ENCODE measurements around the gene CHRNB1. TPM values are rescaled to one million over a fixed set of nuclear protein-coding genes. Genes with fewer than 3 reads are reported as not detected.

The CHRNB1 gene
- polyA plus RNA-seq, 2 donors, result 7.0 to 7.4 TPM

- no peaks in the 10 kb centered on the region for H3K36me3 ChIP-seq (ENCODE audit: control insufficient read depth in 2 of 2, insufficient read depth in 2 of 2, low read length in 1 of 2)
- H3K27me3 ChIP-seq (ENCODE audit: control insufficient read depth in 1 of 2, insufficient read depth in 2 of 2, low read length in 2 of 2), result no peaks in the 10 kb centered on the region
- H3K27ac ChIP-seq (ENCODE audit: low read depth in 2 of 2, low read length in 1 of 2), result peak overlapping the region; percentile 93 to 94
- 5% methylated on average over 92 of the region's 92 CpGs for WGBS, 2 donors
- peaks cover 0 to 23% of the 10 kb centered on the region in 2 donors for H3K4me1 ChIP-seq (ENCODE audit: control insufficient read depth in 2 of 2, insufficient read depth in 2 of 2, low read length in 1 of 2)
- no peaks in the 10 kb centered on the region for H3K9me3 ChIP-seq (ENCODE audit: control insufficient read depth in 2 of 2, insufficient read depth in 1 of 2, low read depth in 1 of 2, low read length in 1 of 2)
- peak overlapping the region; percentile 63 to 69 for H3K4me3 ChIP-seq (ENCODE audit: low read depth in 1 of 2, low read length in 2 of 2)
Measured at GRCh38 chr17:7436556-7437368, 8.1 kb upstream of the CHRNB1 start.

DNA sequence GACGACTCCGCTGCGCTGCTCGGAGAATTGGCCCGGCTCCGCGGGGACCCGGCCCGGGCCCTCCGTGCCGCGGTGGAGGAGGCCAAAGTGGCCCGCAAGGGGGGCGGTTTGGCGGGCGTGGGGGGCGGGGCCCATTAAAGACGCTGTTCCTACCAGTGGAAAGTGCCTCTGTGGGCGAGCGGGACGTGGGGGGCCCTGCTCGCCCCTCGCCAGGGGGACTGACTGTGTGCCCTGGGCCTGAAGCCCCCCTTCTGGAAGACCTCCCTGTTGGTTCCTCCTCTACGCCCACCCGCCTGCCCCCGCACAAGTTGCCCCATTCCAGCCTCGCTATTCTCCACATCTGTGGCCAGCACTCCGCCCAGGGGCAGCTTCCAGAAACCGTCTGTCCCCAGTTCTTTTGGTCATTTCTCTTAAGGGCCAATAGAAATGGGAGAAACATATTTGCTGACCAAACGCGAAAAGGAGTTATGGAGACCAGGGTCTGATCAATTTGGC is 7.4 kb upstream of the CHRNB1 start:
- Histone ChIP-seq H3K36me3 (ENCODE audit: control insufficient read depth in 2 of 2, insufficient read depth in 2 of 2, low read length in 1 of 2) (no peaks in the 10 kb centered on the region), H3K4me3 (ENCODE audit: low read depth in 1 of 2, low read length in 2 of 2) (peak overlapping the region; percentile 55 to 63), H3K27ac (ENCODE audit: low read depth in 2 of 2, low read length in 1 of 2) (peak overlapping the region; percentile 72 to 93), H3K4me1 (ENCODE audit: control insufficient read depth in 2 of 2, insufficient read depth in 2 of 2, low read length in 1 of 2) (peaks cover 0 to 23% of the 10 kb centered on the region in 2 donors), H3K27me3 (ENCODE audit: control insufficient read depth in 1 of 2, insufficient read depth in 2 of 2, low read length in 2 of 2) (no peaks in the 10 kb centered on the region), H3K9me3 (ENCODE audit: control insufficient read depth in 2 of 2, insufficient read depth in 1 of 2, low read depth in 1 of 2, low read length in 1 of 2) (no peaks in the 10 kb centered on the region)
- 27 to 29% methylated on average over 28 to 31 of the region's 31 CpGs for WGBS, 2 donors

DNA sequence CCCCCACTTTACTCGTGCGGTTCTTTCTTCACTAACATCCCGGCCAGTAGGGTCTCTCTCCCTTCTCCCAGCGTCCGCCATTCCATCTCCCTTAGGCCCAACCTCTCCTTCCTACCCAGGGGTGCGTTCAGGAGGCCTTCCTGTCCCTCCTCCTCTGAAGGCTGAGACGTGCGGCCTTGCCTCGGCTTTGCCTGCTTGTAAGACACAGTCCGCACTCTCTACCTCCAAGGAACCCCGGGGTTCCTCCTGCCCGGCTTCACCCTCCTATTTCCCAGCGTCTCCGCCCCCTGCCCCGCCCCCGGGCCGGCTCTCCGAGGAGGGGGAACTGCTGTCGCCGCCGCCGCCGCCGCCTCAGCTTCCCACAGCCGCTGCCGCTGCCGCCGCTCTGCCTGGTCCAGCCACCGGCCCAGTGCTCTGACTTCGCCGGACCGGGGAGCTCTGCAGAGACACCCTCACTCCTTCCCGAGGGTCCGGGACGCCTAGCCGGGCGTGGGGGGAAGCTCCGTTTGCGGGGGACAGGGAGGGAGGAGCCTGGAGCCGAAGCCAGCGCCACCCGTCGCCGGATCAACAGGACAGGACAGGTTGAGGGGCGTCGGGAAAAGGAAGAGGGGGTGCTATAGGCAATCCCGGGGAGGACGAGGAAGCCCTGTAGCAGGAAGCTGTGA is 6.8 kb upstream of the CHRNB1 start:
- Histone ChIP-seq H3K9me3 (ENCODE audit: control insufficient read depth in 2 of 2, insufficient read depth in 1 of 2, low read depth in 1 of 2, low read length in 1 of 2) (no peaks in the 10 kb centered on the region), H3K27me3 (ENCODE audit: control insufficient read depth in 1 of 2, insufficient read depth in 2 of 2, low read length in 2 of 2) (no peaks in the 10 kb centered on the region), H3K4me1 (ENCODE audit: control insufficient read depth in 2 of 2, insufficient read depth in 2 of 2, low read length in 1 of 2) (peaks cover 0 to 23% of the 10 kb centered on the region in 2 donors), H3K27ac (ENCODE audit: low read depth in 2 of 2, low read length in 1 of 2) (peak overlapping the region; percentile 62 to 65), H3K36me3 (ENCODE audit: control insufficient read depth in 2 of 2, insufficient read depth in 2 of 2, low read length in 1 of 2) (no peaks in the 10 kb centered on the region), H3K4me3 (ENCODE audit: low read depth in 1 of 2, low read length in 2 of 2) (peak overlapping the region; percentile 55 to 60)
- 12 to 19% methylated on average over 46 to 48 of the region's 48 CpGs for WGBS, 2 donors

- Histone ChIP-seq H3K27me3 (ENCODE audit: control insufficient read depth in 1 of 2, insufficient read depth in 2 of 2, low read length in 2 of 2) (no peaks in the 10 kb centered on the region), H3K4me1 (ENCODE audit: control insufficient read depth in 2 of 2, insufficient read depth in 2 of 2, low read length in 1 of 2) (peaks cover 0 to 23% of the 10 kb centered on the region in 2 donors)
Measured at GRCh38 chr17:7438656-7439460, 6.0 kb upstream of the CHRNB1 start.

DNA sequence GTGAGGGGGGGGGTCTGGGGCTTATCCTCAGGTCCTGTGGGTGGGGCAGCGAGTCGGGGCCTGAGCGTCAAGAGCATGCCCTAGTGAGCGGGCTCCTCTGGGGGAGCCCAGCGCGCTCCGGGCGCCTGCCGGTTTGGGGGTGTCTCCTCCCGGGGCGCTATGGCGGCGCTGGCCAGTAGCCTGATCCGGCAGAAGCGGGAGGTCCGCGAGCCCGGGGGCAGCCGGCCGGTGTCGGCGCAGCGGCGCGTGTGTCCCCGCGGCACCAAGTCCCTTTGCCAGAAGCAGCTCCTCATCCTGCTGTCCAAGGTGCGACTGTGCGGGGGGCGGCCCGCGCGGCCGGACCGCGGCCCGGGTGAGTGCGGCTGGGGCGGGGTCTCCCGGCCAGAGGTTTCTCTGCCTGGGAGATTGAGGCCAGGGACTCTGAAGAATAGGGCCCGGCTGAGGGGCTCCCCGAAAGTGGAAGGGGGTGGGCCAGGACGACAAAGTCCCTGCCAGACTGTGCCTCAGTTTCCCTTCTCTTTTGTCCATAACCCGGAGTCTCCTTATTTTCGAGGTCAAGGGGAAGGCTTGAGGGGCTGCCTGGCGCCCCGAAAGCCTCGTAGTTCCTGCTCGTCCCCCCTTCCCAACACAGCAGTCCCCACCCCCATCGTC is 5.3 kb upstream of the CHRNB1 start, which contains the start of gene FGF11:
TSS of gene FGF11 (plus strand) at position 51 of the 651 bp plus-strand sequence. CDS start at position 160, 109 bp downstream.
- 3% methylated on average over 22 to 50 of the region's 50 CpGs for WGBS, 2 donors
- H3K27me3 ChIP-seq (ENCODE audit: control insufficient read depth in 1 of 2, insufficient read depth in 2 of 2, low read length in 2 of 2), result no peaks in the 10 kb centered on the region
- peaks cover 0 to 28% of the 10 kb centered on the region in 2 donors for H3K4me1 ChIP-seq (ENCODE audit: control insufficient read depth in 2 of 2, insufficient read depth in 2 of 2, low read length in 1 of 2)

More at GRCh38 chr17:7438656-7439460, 6.0 kb upstream of the CHRNB1 start:
- WGBS, 2 donors, result 45 to 49% methylated on average over 11 of the region's 11 CpGs
- Histone ChIP-seq H3K27ac (ENCODE audit: low read depth in 2 of 2, low read length in 1 of 2) (peak overlapping the region; percentile 62 to 65), H3K9me3 (ENCODE audit: control insufficient read depth in 2 of 2, insufficient read depth in 1 of 2, low read depth in 1 of 2, low read length in 1 of 2) (no peaks in the 10 kb centered on the region), H3K36me3 (ENCODE audit: control insufficient read depth in 2 of 2, insufficient read depth in 2 of 2, low read length in 1 of 2) (no peaks in the 10 kb centered on the region), H3K4me3 (ENCODE audit: low read depth in 1 of 2, low read length in 2 of 2) (peak overlapping the region; percentile 55 to 60)

GRCh38 chr17:7440113-7440833 is 4.6 kb upstream of the CHRNB1 start:
- peak overlapping the region; percentile 34 to 45 for H3K4me3 ChIP-seq (ENCODE audit: low read depth in 1 of 2, low read length in 2 of 2)
- H3K36me3 ChIP-seq (ENCODE audit: control insufficient read depth in 2 of 2, insufficient read depth in 2 of 2, low read length in 1 of 2), result no peaks in the 10 kb centered on the region
- no peak overlapping the region for H3K27ac ChIP-seq (ENCODE audit: low read depth in 2 of 2, low read length in 1 of 2)
- peaks cover 3 to 33% of the 10 kb centered on the region in 2 donors for H3K4me1 ChIP-seq (ENCODE audit: control insufficient read depth in 2 of 2, insufficient read depth in 2 of 2, low read length in 1 of 2)
- no peaks in the 10 kb centered on the region for H3K9me3 ChIP-seq (ENCODE audit: control insufficient read depth in 2 of 2, insufficient read depth in 1 of 2, low read depth in 1 of 2, low read length in 1 of 2)
- H3K27me3 ChIP-seq (ENCODE audit: control insufficient read depth in 1 of 2, insufficient read depth in 2 of 2, low read length in 2 of 2), result peaks cover 0 to 2% of the 10 kb centered on the region in 2 donors
- WGBS, 2 donors, result 1 to 4% methylated on average over 36 to 46 of the region's 46 CpGs

More for the DNA sequence above, 5.3 kb upstream of the CHRNB1 start, which contains the start of gene FGF11:
- Histone ChIP-seq H3K4me3 (ENCODE audit: low read depth in 1 of 2, low read length in 2 of 2) (peak within 1 kb of the TSS; percentile 55 to 60), H3K9me3 (ENCODE audit: control insufficient read depth in 2 of 2, insufficient read depth in 1 of 2, low read depth in 1 of 2, low read length in 1 of 2) (no peaks in the 10 kb centered on the region), H3K36me3 (ENCODE audit: control insufficient read depth in 2 of 2, insufficient read depth in 2 of 2, low read length in 1 of 2) (no peaks in the 10 kb centered on the region), H3K27ac (ENCODE audit: low read depth in 2 of 2, low read length in 1 of 2) (peak within 1 kb of the TSS; percentile 62 to 65)

- peaks cover 0 to 3% of the 10 kb centered on the region in 2 donors for H3K27me3 ChIP-seq (ENCODE audit: control insufficient read depth in 1 of 2, insufficient read depth in 2 of 2, low read length in 2 of 2)
- no peaks in the 10 kb centered on the region for H3K36me3 ChIP-seq (ENCODE audit: control insufficient read depth in 2 of 2, insufficient read depth in 2 of 2, low read length in 1 of 2)
- H3K27ac ChIP-seq (ENCODE audit: low read depth in 2 of 2, low read length in 1 of 2), result no peak overlapping the region
- H3K9me3 ChIP-seq (ENCODE audit: control insufficient read depth in 2 of 2, insufficient read depth in 1 of 2, low read depth in 1 of 2, low read length in 1 of 2), result no peaks in the 10 kb centered on the region
- H3K4me1 ChIP-seq (ENCODE audit: control insufficient read depth in 2 of 2, insufficient read depth in 2 of 2, low read length in 1 of 2), result peaks cover 3 to 39% of the 10 kb centered on the region in 2 donors
- WGBS, 2 donors, result 10 to 29% methylated on average over 12 of the region's 12 CpGs
- peak overlapping the region in 1 of 2 donors; percentile 34 for H3K4me3 ChIP-seq (ENCODE audit: low read depth in 1 of 2, low read length in 2 of 2)
Measured at GRCh38 chr17:7440834-7441195, 4.0 kb upstream of the CHRNB1 start.

- WGBS, 2 donors, result 55 to 66% methylated on average over 7 of the region's 7 CpGs
- Histone ChIP-seq H3K27ac (ENCODE audit: low read depth in 2 of 2, low read length in 1 of 2) (no peak overlapping the region), H3K4me3 (ENCODE audit: low read depth in 1 of 2, low read length in 2 of 2) (no peak overlapping the region), H3K4me1 (ENCODE audit: control insufficient read depth in 2 of 2, insufficient read depth in 2 of 2, low read length in 1 of 2) (peaks cover 3 to 40% of the 10 kb centered on the region in 2 donors), H3K36me3 (ENCODE audit: control insufficient read depth in 2 of 2, insufficient read depth in 2 of 2, low read length in 1 of 2) (no peaks in the 10 kb centered on the region), H3K9me3 (ENCODE audit: control insufficient read depth in 2 of 2, insufficient read depth in 1 of 2, low read depth in 1 of 2, low read length in 1 of 2) (no peaks in the 10 kb centered on the region), H3K27me3 (ENCODE audit: control insufficient read depth in 1 of 2, insufficient read depth in 2 of 2, low read length in 2 of 2) (peaks cover 0 to 3% of the 10 kb centered on the region in 2 donors)
Measured at GRCh38 chr17:7441266-7441665, 3.6 kb upstream of the CHRNB1 start.

All from esophagus (tissue), 2 donors.